CD4-positive, alpha-beta T cell (primary cell): ENCODE measurements around the gene SASH1. TPM values are rescaled to one million over a fixed set of nuclear protein-coding genes. Genes with fewer than 3 reads are reported as not detected.

Source experiments
- ATAC-seq: fragments of 200-7000 bp; cut with Tn5 transposase; one replicate; pipeline ENCODE4 v1.10.0; 2022; ENCODE audit warnings: mild to moderate bottlenecking; ENCODE audit not compliant: poor library complexity
- CTCF ChIA-PET: fragments of 350-600 bp; sonication (Branson Sonifier 250); formaldehyde crosslinking; loops from one replicate; lab custom pipeline; 2021; ENCODE audit warnings: antibody characterized with exemption, inconsistent platforms; lab: Charles Lee
- POLR2A ChIA-PET: fragments of 350-600 bp; sonication (Branson Sonifier 250); formaldehyde crosslinking; loops from one replicate; lab custom pipeline; 2021; ENCODE audit warnings: antibody characterized with exemption, inconsistent platforms; lab: Charles Lee
- DNase-seq, 14 experiments: peaks; one replicate each; pipeline ENCODE4 v3.0.0-alpha.2; 2013 to 2020; ENCODE audit warnings: mixed read lengths in 2 of 14
- H3K27ac ChIP-seq, 2 donors: one replicate each; pipeline versions ENCODE4 v1.5.1 to v1.7.0; 2013; ENCODE audit warnings: low read length in 2 of 2, low read depth in 1 of 2, mild to moderate bottlenecking in 1 of 2
- H3K27me3 ChIP-seq, 2 experiments: 1 replicate in 1 of 2; 2 replicates in 1 of 2; pipeline versions ENCODE4 v1.6.1 to v1.7.0; 2013; ENCODE audit warnings: low read length in 2 of 2, control low read depth in 1 of 2, mild to moderate bottlenecking in 1 of 2, moderate library complexity in 1 of 2; ENCODE audit not compliant: insufficient read depth in 2 of 2, control insufficient read depth in 1 of 2
- H3K36me3 ChIP-seq: one replicate; pipeline ENCODE4 v1.6.1; 2013; ENCODE audit warnings: low read length, control low read depth; ENCODE audit not compliant: insufficient read depth
- H3K4me1 ChIP-seq: one replicate; pipeline ENCODE4 v1.6.1; 2013; ENCODE audit warnings: low read length, control low read depth; ENCODE audit not compliant: insufficient read depth
- H3K4me3 ChIP-seq: one replicate; pipeline ENCODE4 v1.5.1; 2013; ENCODE audit warnings: mild to moderate bottlenecking, low read length, moderate library complexity
- H3K9me3 ChIP-seq, 2 experiments: 1 replicate in 1 of 2; 2 replicates in 1 of 2; pipeline versions ENCODE4 v1.6.1 to v1.7.0; 2013; ENCODE audit warnings: low read length in 2 of 2, mild to moderate bottlenecking in 2 of 2, control low read depth in 1 of 2, moderate library complexity in 1 of 2; ENCODE audit not compliant: control insufficient read depth in 1 of 2, insufficient read depth in 1 of 2
- H3K27ac Mint-ChIP-seq: one replicate; pipeline ENCODE4 v1.8.0; 2020; ENCODE audit warnings: mixed read lengths
- H3K27me3 Mint-ChIP-seq: one replicate; pipeline ENCODE4 v1.8.0; 2021; ENCODE audit warnings: mixed read lengths
- H3K36me3 Mint-ChIP-seq: one replicate; pipeline ENCODE4 v1.8.0; 2021; ENCODE audit warnings: low read depth, mixed read lengths
- H3K4me1 Mint-ChIP-seq: one replicate; pipeline ENCODE4 v1.8.0; 2021; ENCODE audit warnings: low read depth, mixed read lengths
- H3K4me3 Mint-ChIP-seq: one replicate; pipeline ENCODE4 v1.8.0; 2020; ENCODE audit warnings: mild to moderate bottlenecking, mixed read lengths
- H3K9me3 Mint-ChIP-seq: one replicate; pipeline ENCODE4 v1.8.0; 2020; ENCODE audit warnings: mixed read lengths
- CTCF ChIP-seq: fragments of 200-600 bp; IDR thresholded peaks from one replicate; pipeline ENCODE4 v1.8.0; 2022; ENCODE audit warnings: antibody characterized with exemption, mild to moderate bottlenecking
- intact Hi-C, 2 experiments: fragments of 100-400 bp; cut with DNase I in 1 of 2; cut with micrococcal nuclease in 1 of 2; formaldehyde crosslinking; loops; one replicate each; pipeline versions ENCODE4 v1.15.1 to v1.9.0; 2023 to 2025; cut with DNase I, micrococcal nuclease
- total RNA-seq, 174 experiments: library from RNA in 2 of 174; stranded (reverse) in 2 of 174; gene quantifications; one replicate each; pipeline ENCODE4 v1.2.3 and lab custom pipeline; 2021 to 2026

SASH1 gene
- total RNA-seq, 2 experiments from 2014 or later = 0.58 to 0.75 TPM

- no peaks in the 10 kb centered on the region for H3K9me3 Mint-ChIP-seq
- H3K36me3 ChIP-seq = no peaks in the 10 kb centered on the region
- DNase-seq (no peak), ATAC-seq (no peak)
- peaks cover 29% of the 10 kb centered on the region for H3K27me3 Mint-ChIP-seq
- no peak overlapping the region for H3K27ac Mint-ChIP-seq
- no peak for TF ChIP-seq CTCF
- ChIA-PET CTCF (interaction anchor here (1.2 kb wide), 1 partner anchor 18 kb away, joined by 3 read pairs; no protein-coding TSS in a partner anchor), POLR2A (no interaction called here)
- no peaks in the 10 kb centered on the region for H3K27me3 ChIP-seq
- H3K4me1 ChIP-seq = no peaks in the 10 kb centered on the region
- no peaks in the 10 kb centered on the region for H3K36me3 Mint-ChIP-seq
- H3K4me3 ChIP-seq = no peak overlapping the region
- H3K27ac ChIP-seq = no peak overlapping the region
- no peaks in the 10 kb centered on the region for H3K4me1 Mint-ChIP-seq
- H3K9me3 ChIP-seq = no peaks in the 10 kb centered on the region
- no peak overlapping the region for H3K4me3 Mint-ChIP-seq
- intact Hi-C loops = no loop called here
These were observed 96.0 kb downstream of the SASH1 start for GRCh38 chr6:148438632-148439031.

- no peaks in the 10 kb centered on the region for H3K4me1 ChIP-seq
- H3K4me1 Mint-ChIP-seq = no peaks in the 10 kb centered on the region
- no peak for TF ChIP-seq CTCF
- H3K36me3 ChIP-seq = no peaks in the 10 kb centered on the region
- H3K4me3 Mint-ChIP-seq = no peak overlapping the region
- ATAC-seq (no peak), DNase-seq (no peak)
- H3K36me3 Mint-ChIP-seq = no peaks in the 10 kb centered on the region
- ChIA-PET POLR2A (no interaction called here), CTCF (interaction anchor here (1.2 kb wide), 1 partner anchor 17 kb away, joined by 3 read pairs; no protein-coding TSS in a partner anchor)
- H3K27me3 Mint-ChIP-seq = peaks cover 26% of the 10 kb centered on the region
- H3K27ac Mint-ChIP-seq = no peak overlapping the region
- H3K9me3 ChIP-seq = no peaks in the 10 kb centered on the region
- H3K27ac ChIP-seq = no peak overlapping the region
- intact Hi-C loops = no loop called here
- H3K9me3 Mint-ChIP-seq = no peaks in the 10 kb centered on the region
- H3K27me3 ChIP-seq = no peaks in the 10 kb centered on the region
- no peak overlapping the region for H3K4me3 ChIP-seq
These were observed 97.4 kb downstream of the SASH1 start for GRCh38 chr6:148440016-148440415.

- no peaks in the 10 kb centered on the region for H3K9me3 ChIP-seq
- DNase-seq = no peak
- no peak overlapping the region for H3K4me3 ChIP-seq
- Mint-ChIP-seq H3K4me1 (no peaks in the 10 kb centered on the region), H3K36me3 (no peaks in the 10 kb centered on the region), H3K27me3 (peaks cover 23% of the 10 kb centered on the region), H3K27ac (no peak overlapping the region), H3K9me3 (no peaks in the 10 kb centered on the region), H3K4me3 (no peak overlapping the region)
- peaks cover 0 to 3% of the 10 kb centered on the region in 2 experiments for H3K27me3 ChIP-seq
- ChIA-PET CTCF (no interaction called here), POLR2A (no interaction called here)
- ATAC-seq = no peak
- no peak for TF ChIP-seq CTCF
- H3K4me1 ChIP-seq = no peaks in the 10 kb centered on the region
- intact Hi-C loops = no loop called here
- no peak overlapping the region for H3K27ac ChIP-seq
- no peaks in the 10 kb centered on the region for H3K36me3 ChIP-seq
These were observed 98.3 kb downstream of the SASH1 start for GRCh38 chr6:148440877-148441453.
